Right lung (tissue), 5 donors: Measurements from ENCODE around the gene MTTP. TPM values are rescaled to one million over a fixed set of nuclear protein-coding genes. Genes with fewer than 3 reads are reported as not detected.

Source experiments
- DNase-seq, 2 donors: peaks; one replicate each; pipeline ENCODE4 v3.0.0-alpha.2; 2013
- polyA plus RNA-seq, 5 donors: library from polyadenylated mRNA; unstranded; fragments of 120-200 nt; gene quantifications; one replicate each; pipeline versions ENCODE4 v1.2.1 to v1.2.3, GENCODE V29; 2013; ENCODE audit warnings: inconsistent platforms in 1 of 5, low replicate concordance in 1 of 5; ENCODE audit not compliant: insufficient read length in 5 of 5, insufficient read depth in 1 of 5

MTTP gene
- polyA plus RNA-seq, 5 donors = 0.37 to 1.8 (median 0.44) TPM

GRCh38 chr4:99669084-99669483 lies 94.5 kb downstream of the MTTP start:
- no peak for DNase-seq

DNA sequence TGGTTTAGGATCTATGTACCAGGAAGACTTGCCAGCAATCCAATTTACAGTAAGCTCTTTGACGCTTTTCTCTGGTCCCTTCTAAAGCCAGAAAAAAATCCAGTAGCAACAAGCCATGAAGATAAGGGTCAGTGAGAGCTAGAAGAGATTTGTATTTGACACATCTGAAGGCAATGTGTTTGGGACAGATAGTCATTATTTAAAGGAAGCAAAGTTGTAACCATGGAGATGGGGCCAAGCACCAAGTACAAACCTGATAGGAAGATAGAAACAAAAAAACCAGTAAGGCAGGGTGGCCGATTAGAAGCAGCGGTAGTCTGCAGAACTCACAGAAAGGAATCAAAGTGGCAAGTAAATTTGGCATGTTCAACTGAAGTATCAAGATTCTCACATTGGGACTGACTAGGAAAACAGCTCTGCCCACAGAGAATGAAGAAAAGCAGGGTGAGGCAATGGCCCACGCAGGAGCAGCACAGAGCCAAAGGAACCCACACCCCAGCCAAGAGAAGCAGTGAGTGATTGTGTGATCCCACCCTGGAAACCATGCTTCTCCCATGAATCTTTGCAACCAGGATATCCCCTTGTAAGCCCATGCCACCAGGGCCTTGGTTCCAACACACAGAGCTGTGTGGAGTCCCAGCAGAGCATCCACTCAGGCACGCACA lies 95.9 kb downstream of the MTTP start:
- no peak for DNase-seq

Other genes with a start within 250 kb of the MTTP start
- gene ADH1C, start 222.1 kb upstream of the MTTP start, polyA plus RNA-seq = 10 to 100 TPM; 21.1 to 28.6 (median 24.8) TPM
- under 1 TPM in 2 of 5 donors, not detected in 3; 0.10 to 0.22 TPM for gene ADH7, start 139.5 kb upstream of the MTTP start, polyA plus RNA-seq
- gene C4orf17, start 63.8 kb upstream of the MTTP start, polyA plus RNA-seq = not detected
- 10 to 100 TPM; 12.8 to 20.4 (median 14.5) TPM for gene TRMT10A, start 10.8 kb upstream of the MTTP start, polyA plus RNA-seq
- 1 to 10 TPM in 1 of 5 donors, under 1 TPM in 4; 0.01 to 2.6 (median 0.10) TPM for gene C4orf54, start 83.0 kb downstream of the MTTP start, polyA plus RNA-seq
- 1 to 10 TPM; 2.3 to 3.4 (median 2.8) TPM for gene DAPP1, start 242.0 kb downstream of the MTTP start, polyA plus RNA-seq